ENCODE data around the gene MROH2A.
"Not testable (repeated sequence)": the region's sequence is repeated elsewhere in the genome, so short reads cannot be mapped to it uniquely, and the experiment has no call there.

The MROH2A gene

DNA sequence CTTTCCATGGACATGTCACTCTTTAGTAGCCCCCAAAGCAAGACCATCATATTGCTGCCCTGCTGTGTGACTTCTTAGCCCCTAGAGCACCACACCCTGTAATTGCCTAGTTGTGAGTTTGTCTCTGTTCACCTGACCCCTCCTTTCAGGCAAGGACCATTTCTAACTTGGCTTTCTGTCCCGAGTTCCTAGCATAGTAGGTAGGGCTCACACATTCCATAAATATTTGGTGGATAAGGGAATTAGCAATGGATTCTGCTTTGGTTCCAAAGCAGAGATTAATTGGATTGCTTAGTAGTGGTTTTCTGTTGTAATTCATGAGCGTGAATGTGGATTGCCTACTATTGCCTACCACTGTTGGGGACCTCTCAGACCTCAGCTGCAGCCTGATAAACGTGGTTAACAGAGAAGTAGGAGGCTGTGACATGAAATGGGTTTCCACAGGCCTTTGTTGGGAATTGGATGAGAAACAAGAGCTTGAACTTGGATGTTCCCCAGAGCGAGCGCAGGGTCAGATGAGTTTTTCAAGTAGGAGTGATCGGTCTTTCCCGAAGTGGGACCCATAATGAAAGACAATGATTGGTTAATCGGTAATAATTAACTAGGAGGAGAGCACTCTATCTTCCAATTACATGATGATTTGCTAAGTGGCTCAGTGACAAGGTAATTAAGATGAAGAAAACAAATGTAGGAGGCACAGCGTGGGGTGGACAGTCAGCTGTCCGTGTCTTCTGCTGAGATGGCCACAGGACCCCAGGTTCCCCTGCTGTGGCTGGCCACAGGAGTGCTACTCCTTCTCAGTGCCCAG is 31.5 kb upstream of the MROH2A start:
- H4K20me1 ChIP-seq (ENCODE audit: control insufficient read depth, insufficient read depth, low read depth, low read length), result no peaks in the 10 kb centered on the region
- no peaks in the 10 kb centered on the region for H3K4me1 ChIP-seq (ENCODE audit: control insufficient read depth, low read length)
- H3F3A ChIP-seq (ENCODE audit: control insufficient read depth, insufficient read depth), result no peaks in the 10 kb centered on the region
- no peak overlapping the region for H3K4me2 ChIP-seq (ENCODE audit: low read length)
- TF ChIP-seq EZH2phosphoT487 (IDR thresholded peaks at IDR 0.05; ENCODE audit: borderline replicate concordance, low read length), result no peak
- no peak for TF ChIP-seq CTCF (IDR thresholded peaks at IDR 0.05; ENCODE audit: low read depth, low read length, poor library complexity, severe bottlenecking)
- H3K27me3 ChIP-seq (ENCODE audit: control insufficient read depth, low read length), result 0 out of 2 replicates have a peak, but pooled peaks cover 3% of the 10 kb centered on the region
- no peaks in the 10 kb centered on the region for H3K36me3 ChIP-seq (ENCODE audit: control insufficient read depth, low read length)
- no peaks in the 10 kb centered on the region for H3K9me2 ChIP-seq (replicated peaks; ENCODE audit: control insufficient read depth, low read length)
- no peak overlapping the region for H3K27ac ChIP-seq (ENCODE audit: low read depth, low read length)
- H3K4me3 ChIP-seq (ENCODE audit: low read length), result no peak overlapping the region
- no peaks in the 10 kb centered on the region for H3K79me2 ChIP-seq (ENCODE audit: control insufficient read depth, low read length)
- H3K9me3 ChIP-seq (ENCODE audit: control insufficient read depth, insufficient read depth, low read length), result peaks cover 6% of the 10 kb centered on the region; the same call in 1 of the 2 replicates

DNA sequence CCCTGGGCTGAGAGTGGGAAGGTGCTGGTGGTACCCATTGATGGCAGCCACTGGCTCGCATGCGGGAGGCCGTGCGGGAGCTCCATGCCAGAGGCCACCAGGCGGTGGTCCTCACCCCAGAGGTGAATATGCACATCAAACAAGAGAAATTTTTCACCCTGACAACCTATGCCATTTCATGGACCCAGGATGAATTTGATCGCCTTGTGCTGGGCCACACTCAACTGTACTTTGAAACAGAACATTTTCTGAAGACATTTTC is 30.9 kb upstream of the MROH2A start:
- Histone ChIP-seq H3K27ac (ENCODE audit: low read depth, low read length) (no peak overlapping the region), H3K36me3 (ENCODE audit: control insufficient read depth, low read length) (no peaks in the 10 kb centered on the region), H3K4me2 (ENCODE audit: low read length) (no peak overlapping the region), H3K9me3 (ENCODE audit: control insufficient read depth, insufficient read depth, low read length) (peaks cover 6% of the 10 kb centered on the region; the same call in 1 of the 2 replicates), H3K79me2 (ENCODE audit: control insufficient read depth, low read length) (no peaks in the 10 kb centered on the region), H3K27me3 (ENCODE audit: control insufficient read depth, low read length) (0 out of 2 replicates have a peak, but pooled peaks cover 3% of the 10 kb centered on the region), H3K9me2 (replicated peaks; ENCODE audit: control insufficient read depth, low read length) (no peaks in the 10 kb centered on the region), H3F3A (ENCODE audit: control insufficient read depth, insufficient read depth) (no peaks in the 10 kb centered on the region), H4K20me1 (ENCODE audit: control insufficient read depth, insufficient read depth, low read depth, low read length) (no peaks in the 10 kb centered on the region), H3K4me1 (ENCODE audit: control insufficient read depth, low read length) (no peaks in the 10 kb centered on the region), H3K4me3 (ENCODE audit: low read length) (no peak overlapping the region)
- no peak for TF ChIP-seq CTCF (IDR thresholded peaks at IDR 0.05; ENCODE audit: low read depth, low read length, poor library complexity, severe bottlenecking)
- TF ChIP-seq EZH2phosphoT487 (IDR thresholded peaks at IDR 0.05; ENCODE audit: borderline replicate concordance, low read length), result no peak

DNA sequence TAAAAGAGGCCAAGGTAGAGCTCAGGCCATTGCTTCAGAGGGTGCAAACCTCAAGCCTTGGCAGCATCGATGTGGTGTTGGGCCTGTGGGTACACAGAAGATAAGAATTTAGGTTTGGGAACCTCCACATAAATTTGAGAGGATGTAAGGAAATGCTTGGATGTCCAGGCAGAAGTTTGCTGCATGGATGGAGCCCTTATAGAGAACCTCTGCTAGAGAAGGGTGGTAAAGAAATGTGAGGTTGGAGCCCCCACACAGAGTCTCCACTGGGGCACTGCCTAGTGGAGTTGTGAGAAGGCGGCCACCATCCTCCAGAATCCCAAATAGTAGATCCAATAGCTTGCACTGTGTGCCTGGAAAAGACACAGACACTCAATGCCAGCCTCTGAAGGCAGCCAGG is 27.4 kb upstream of the MROH2A start:
- not testable (repeated sequence) for H3K27me3 ChIP-seq (ENCODE audit: control insufficient read depth, low read length); H3K4me1 ChIP-seq (ENCODE audit: control insufficient read depth, low read length); H3K36me3 ChIP-seq (ENCODE audit: control insufficient read depth, low read length); H3K9me3 ChIP-seq (ENCODE audit: control insufficient read depth, insufficient read depth, low read length); H3K4me2 ChIP-seq (ENCODE audit: low read length); H3K79me2 ChIP-seq (ENCODE audit: control insufficient read depth, low read length); H3K4me3 ChIP-seq (ENCODE audit: low read length); H3F3A ChIP-seq (ENCODE audit: control insufficient read depth, insufficient read depth); H4K20me1 ChIP-seq (ENCODE audit: control insufficient read depth, insufficient read depth, low read depth, low read length); H3K9me2 ChIP-seq (replicated peaks; ENCODE audit: control insufficient read depth, low read length); H3K27ac ChIP-seq (ENCODE audit: low read depth, low read length)

DNA sequence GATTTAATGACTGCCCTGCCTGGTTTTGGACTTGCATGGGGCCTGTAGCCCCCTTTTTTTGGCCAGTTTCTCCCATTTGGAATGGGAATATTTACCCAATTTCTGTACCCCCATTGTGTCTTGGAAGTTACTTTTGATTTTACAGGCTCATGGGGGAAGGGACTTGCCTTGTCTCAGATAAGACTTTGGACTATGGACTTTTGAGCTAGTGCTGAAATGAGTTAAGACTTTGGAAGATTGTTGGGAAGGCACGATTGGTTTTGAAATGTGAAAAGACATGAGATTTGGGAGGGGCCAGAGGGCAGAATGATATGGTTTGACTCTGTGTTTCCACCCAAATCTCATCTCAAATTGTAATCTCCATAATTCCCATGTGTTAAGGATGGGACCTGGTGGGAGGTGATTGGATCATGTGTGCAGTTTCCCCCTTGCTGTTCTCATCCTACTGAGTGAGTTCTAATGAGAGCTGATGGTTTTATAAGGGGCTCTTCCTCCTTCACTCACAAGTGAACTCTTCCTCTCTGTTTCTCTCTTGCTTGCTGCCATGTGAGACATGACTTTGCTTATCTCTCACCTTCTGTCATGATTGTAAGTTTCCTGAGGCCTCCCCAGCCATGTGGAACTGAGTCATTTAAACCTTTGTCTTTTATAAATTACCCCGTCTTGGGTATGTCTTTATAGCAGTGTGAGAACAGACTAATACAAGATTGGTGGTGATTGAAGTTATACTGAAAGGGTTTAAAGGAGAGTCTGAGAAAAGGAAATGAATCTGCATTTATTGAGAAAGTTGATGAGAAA is 26.7 kb upstream of the MROH2A start:
- H3K4me2 ChIP-seq (ENCODE audit: low read length); H4K20me1 ChIP-seq (ENCODE audit: control insufficient read depth, insufficient read depth, low read depth, low read length); H3K4me3 ChIP-seq (ENCODE audit: low read length); H3K9me3 ChIP-seq (ENCODE audit: control insufficient read depth, insufficient read depth, low read length); H3K4me1 ChIP-seq (ENCODE audit: control insufficient read depth, low read length); H3F3A ChIP-seq (ENCODE audit: control insufficient read depth, insufficient read depth); H3K9me2 ChIP-seq (replicated peaks; ENCODE audit: control insufficient read depth, low read length); H3K36me3 ChIP-seq (ENCODE audit: control insufficient read depth, low read length); H3K27me3 ChIP-seq (ENCODE audit: control insufficient read depth, low read length); H3K79me2 ChIP-seq (ENCODE audit: control insufficient read depth, low read length); H3K27ac ChIP-seq (ENCODE audit: low read depth, low read length): not testable (repeated sequence)

Measured in DOHH2 (cell line).